CD4-positive, alpha-beta T cell treated with Interleukin-2 at 100 ng/mL for 4 hours (primary cell): Measurements from ENCODE around the gene TAGLN2.
"Not testable (repeated sequence)": the region's sequence is repeated elsewhere in the genome, so short reads cannot be mapped to it uniquely, and the experiment has no call there.

ENCODE experiments used
- DNase-seq: peaks from one replicate; pipeline ENCODE4 v3.0.0-alpha.2; 2020; ENCODE audit warnings: low spot score

TAGLN2 gene

GRCh38 chr1:159899634-159900033 is 25.7 kb downstream of the TAGLN2 start:
- DNase-seq = not testable (repeated sequence)

GRCh38 chr1:159898527-159898926 is 26.8 kb downstream of the TAGLN2 start:
- DNase-seq = no peak

GRCh38 chr1:159897962-159898361 is 27.3 kb downstream of the TAGLN2 start:
- DNase-seq = no peak

- DNase-seq = no peak
Measured at GRCh38 chr1:159896546-159896930, 28.8 kb downstream of the TAGLN2 start.

GRCh38 chr1:159895836-159896545 is 29.3 kb downstream of the TAGLN2 start:
- no peak for DNase-seq

- no peak for DNase-seq
Measured at GRCh38 chr1:159895286-159895685, 30.0 kb downstream of the TAGLN2 start.

- no peak for DNase-seq
Measured at GRCh38 chr1:159892944-159893343, 32.4 kb downstream of the TAGLN2 start.

GRCh38 chr1:159891275-159892157 is 33.8 kb downstream of the TAGLN2 start:
- DNase-seq = peak; percentile 84

- no peak for DNase-seq
Measured at GRCh38 chr1:159890390-159890789, 34.9 kb downstream of the TAGLN2 start.

GRCh38 chr1:159889821-159890252 is 35.5 kb downstream of the TAGLN2 start:
- DNase-seq = peak; percentile 28

GRCh38 chr1:159889202-159889601 is 36.1 kb downstream of the TAGLN2 start:
- no peak for DNase-seq

GRCh38 chr1:159884296-159884695 is 41.0 kb downstream of the TAGLN2 start:
- DNase-seq = no peak

GRCh38 chr1:159883134-159883533 is 42.2 kb downstream of the TAGLN2 start:
- DNase-seq = no peak

GRCh38 chr1:159882527-159882862 is 42.8 kb downstream of the TAGLN2 start:
- DNase-seq = no peak

- peak; percentile 45 for DNase-seq
Measured at GRCh38 chr1:159881622-159882526, 43.4 kb downstream of the TAGLN2 start.

GRCh38 chr1:159880430-159880829 is 44.9 kb downstream of the TAGLN2 start:
- DNase-seq = no peak

- no peak for DNase-seq
Measured at GRCh38 chr1:159879977-159880376, 45.3 kb downstream of the TAGLN2 start.

GRCh38 chr1:159879136-159879535 is 46.2 kb downstream of the TAGLN2 start:
- DNase-seq = no peak

- DNase-seq = no peak
Measured at GRCh38 chr1:159877695-159878444, 47.4 kb downstream of the TAGLN2 start.

GRCh38 chr1:159873530-159874143 is 51.7 kb downstream of the TAGLN2 start:
- DNase-seq = no peak

- no peak for DNase-seq
Measured at GRCh38 chr1:159872891-159873290, 52.4 kb downstream of the TAGLN2 start.
